SJCRH30 (cell line): ENCODE results near the gene PACSIN3. TPM values are rescaled to one million over a fixed set of nuclear protein-coding genes. Genes with fewer than 3 reads are reported as not detected.
A peak's percentile ranks its signal among the peaks of the same experiment; 100 is the strongest.

Experiments used
- DNase-seq, 2 experiments: peaks; one replicate each; pipeline ENCODE4 v3.0.0-alpha.2; 2015 to 2020
- H3K27ac ChIP-seq: fragments of 250-450 bp; sonication (Bioruptor Pico); 2 replicates; pipeline ENCODE4 v1.5.1; 2020; ENCODE audit warnings: mild to moderate bottlenecking, moderate library complexity
- H3K27me3 ChIP-seq: fragments of 250-450 bp; sonication (Bioruptor Pico); 2 replicates; pipeline ENCODE4 v1.5.1; 2020; ENCODE audit warnings: mild to moderate bottlenecking, moderate library complexity
- H3K36me3 ChIP-seq: fragments of 250-450 bp; sonication (Bioruptor Pico); 2 replicates; pipeline ENCODE4 v1.5.1; 2020; ENCODE audit warnings: mild to moderate bottlenecking, moderate library complexity
- H3K4me1 ChIP-seq: fragments of 250-450 bp; sonication (Bioruptor Pico); 2 replicates; pipeline ENCODE4 v1.5.1; 2020; ENCODE audit warnings: mild to moderate bottlenecking, moderate library complexity
- H3K4me3 ChIP-seq: fragments of 250-450 bp; sonication (Bioruptor Pico); 2 replicates; pipeline ENCODE4 v1.5.1; 2020; ENCODE audit warnings: mild to moderate bottlenecking, moderate library complexity
- H3K9me3 ChIP-seq: fragments of 250-450 bp; sonication (Bioruptor Pico); replicated peaks from 2 replicates; pipeline ENCODE4 v1.5.1; 2020; ENCODE audit warnings: mild to moderate bottlenecking, moderate library complexity
- total RNA-seq: library from RNA; depleted of rRNA; stranded (reverse); fragments of >200 nt; shearing (Covaris generic); gene quantifications from 2 replicates; pipeline ENCODE4 v1.2.3, GENCODE V29; 2014; rRNA removed

PACSIN3 gene
- total RNA-seq, result 26.7 and 29.0 TPM in 2 replicates

DNA sequence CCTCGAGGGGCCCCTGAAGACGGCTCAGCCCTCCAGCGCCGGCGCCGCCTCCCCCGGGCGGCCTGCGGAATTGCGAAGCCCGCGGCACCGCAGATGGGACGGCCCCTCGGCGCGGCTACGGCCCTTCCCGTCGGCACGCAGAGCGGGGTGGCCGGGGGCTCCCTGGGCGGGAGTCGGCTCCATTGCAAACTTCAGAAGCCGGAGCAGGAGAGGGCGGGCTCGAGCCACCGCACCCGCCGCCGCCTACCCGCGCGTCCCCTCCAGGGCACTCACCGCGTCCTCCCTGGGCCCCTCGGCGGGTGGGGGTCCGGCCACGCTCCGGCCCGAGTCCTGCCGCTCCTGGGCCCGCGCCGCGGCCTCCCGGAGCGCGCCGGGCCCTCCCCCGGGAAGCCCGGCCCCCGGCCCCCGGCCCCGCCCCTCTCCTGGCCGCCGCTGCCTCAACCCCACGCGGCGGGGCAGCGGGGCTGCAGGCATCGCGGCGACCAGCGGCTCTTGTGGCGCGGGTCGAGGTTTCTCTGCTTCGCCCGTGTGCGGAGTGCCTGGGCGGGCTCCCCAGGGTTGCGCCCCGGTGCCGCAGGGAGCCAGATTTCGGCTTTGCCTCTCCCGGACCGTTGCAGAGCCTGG, at the start of gene PACSIN3:
Gene PACSIN3, minus strand, starts transcription at position 359 of the 624 bp plus-strand sequence. CDS start 3,707 bp downstream, outside the sequence.
- Histone ChIP-seq H3K4me1 (peaks cover 6% of the 10 kb centered on the region; the same call in 1 of the 2 replicates), H3K9me3 (no peaks in the 10 kb centered on the region), H3K36me3 (no peaks in the 10 kb centered on the region), H3K27me3 (no peaks in the 10 kb centered on the region), H3K4me3 (peak within 1 kb of the TSS; percentile 78), H3K27ac (peak within 1 kb of the TSS; percentile 63)
- peak; percentile 66 to 71 for DNase-seq

DNA sequence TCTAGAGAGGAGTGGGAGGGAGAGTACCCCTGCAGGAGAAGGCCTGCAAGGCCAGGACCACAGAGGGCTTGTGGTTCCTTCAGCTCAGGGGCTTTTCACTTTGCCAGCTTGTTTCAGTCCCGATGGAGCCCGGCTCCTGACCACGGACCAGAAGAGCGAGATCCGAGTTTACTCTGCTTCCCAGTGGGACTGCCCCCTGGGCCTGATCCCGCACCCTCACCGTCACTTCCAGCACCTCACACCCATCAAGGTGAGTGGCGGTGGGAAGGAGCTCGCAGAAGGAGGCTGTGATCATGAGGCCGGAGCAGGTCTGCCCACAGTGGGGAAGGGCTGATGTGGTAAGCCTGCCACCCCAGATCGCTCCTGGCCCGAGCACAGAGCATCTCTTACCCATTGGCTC, 48.9 kb upstream of the PACSIN3 start:
- no peak overlapping the region for H3K27ac ChIP-seq
- H3K36me3 ChIP-seq, result peaks cover 9% of the 10 kb centered on the region

DNA sequence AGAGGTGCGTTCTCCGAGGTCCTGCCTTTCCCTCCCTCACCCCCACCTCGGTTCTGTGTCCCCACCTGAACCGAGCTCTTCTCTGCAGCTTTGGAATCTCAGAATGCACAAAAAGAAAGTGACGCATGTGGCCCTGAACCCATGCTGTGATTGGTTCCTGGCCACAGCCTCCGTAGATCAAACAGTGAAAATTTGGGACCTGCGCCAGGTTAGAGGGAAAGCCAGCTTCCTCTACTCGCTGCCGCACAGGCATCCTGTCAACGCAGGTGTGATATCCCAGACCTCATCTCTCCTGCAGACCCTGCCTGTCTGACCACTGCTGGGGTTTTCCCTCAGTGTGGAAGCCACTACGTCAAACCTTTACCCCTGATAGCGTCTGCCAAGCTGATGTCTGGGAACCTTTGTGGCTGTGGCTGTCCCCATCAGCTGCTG, 48.5 kb upstream of the PACSIN3 start:
- no peaks in the 10 kb centered on the region for H3K9me3 ChIP-seq
- H3K27me3 ChIP-seq, result no peaks in the 10 kb centered on the region; the same call in 1 of the 2 replicates
- no peak overlapping the region for H3K4me3 ChIP-seq
- H3K36me3 ChIP-seq, result peaks cover 5% of the 10 kb centered on the region; the same call in 1 of the 2 replicates
- H3K4me1 ChIP-seq, result no peaks in the 10 kb centered on the region
- H3K27ac ChIP-seq, result no peak overlapping the region
- no peak for DNase-seq

More for the DNA sequence above, 48.9 kb upstream of the PACSIN3 start:
- Histone ChIP-seq H3K4me1 (no peaks in the 10 kb centered on the region), H3K4me3 (no peak overlapping the region), H3K27me3 (no peaks in the 10 kb centered on the region; the same call in 1 of the 2 replicates), H3K9me3 (no peaks in the 10 kb centered on the region)
- no peak for DNase-seq

DNA sequence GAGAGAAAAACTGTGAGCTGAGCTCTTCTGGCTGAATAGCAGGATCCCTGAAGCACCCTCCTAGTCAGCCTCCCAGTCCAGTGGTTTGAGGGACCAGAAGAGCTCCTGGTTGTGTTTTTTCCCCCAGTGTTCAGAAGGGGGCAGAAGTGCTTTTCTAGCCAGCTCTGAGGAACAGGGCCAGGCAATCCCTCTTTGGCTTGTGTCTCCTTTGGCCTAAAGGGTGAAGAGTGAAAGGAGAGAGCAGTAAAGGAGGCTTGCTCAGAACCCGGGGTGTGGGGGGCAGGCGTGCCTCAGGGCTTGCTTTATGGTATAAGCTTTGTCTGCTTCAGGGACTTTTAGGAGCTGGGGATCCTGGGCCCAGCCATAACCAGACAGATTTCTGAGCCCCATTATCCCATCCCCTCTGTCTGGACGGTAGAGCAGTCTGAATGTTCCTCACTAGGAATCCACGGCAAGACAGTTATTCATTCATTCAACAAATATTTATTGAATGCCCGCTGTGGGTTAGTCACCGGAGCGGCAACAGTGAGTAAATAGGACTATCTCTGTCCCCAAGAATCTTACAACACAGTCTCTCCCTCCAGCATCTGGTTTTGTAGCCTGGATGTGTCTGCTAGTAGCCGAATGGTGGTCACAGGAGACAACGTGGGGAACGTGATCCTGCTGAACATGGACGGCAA, 47.9 kb upstream of the PACSIN3 start:
- no peaks in the 10 kb centered on the region; the same call in 1 of the 2 replicates for H3K27me3 ChIP-seq
- H3K9me3 ChIP-seq, result no peaks in the 10 kb centered on the region
- H3K4me1 ChIP-seq, result no peaks in the 10 kb centered on the region
- DNase-seq, result peak; percentile 23 to 57
- no peak overlapping the region for H3K27ac ChIP-seq
- no peaks in the 10 kb centered on the region for H3K36me3 ChIP-seq
- no peak overlapping the region for H3K4me3 ChIP-seq

DNA sequence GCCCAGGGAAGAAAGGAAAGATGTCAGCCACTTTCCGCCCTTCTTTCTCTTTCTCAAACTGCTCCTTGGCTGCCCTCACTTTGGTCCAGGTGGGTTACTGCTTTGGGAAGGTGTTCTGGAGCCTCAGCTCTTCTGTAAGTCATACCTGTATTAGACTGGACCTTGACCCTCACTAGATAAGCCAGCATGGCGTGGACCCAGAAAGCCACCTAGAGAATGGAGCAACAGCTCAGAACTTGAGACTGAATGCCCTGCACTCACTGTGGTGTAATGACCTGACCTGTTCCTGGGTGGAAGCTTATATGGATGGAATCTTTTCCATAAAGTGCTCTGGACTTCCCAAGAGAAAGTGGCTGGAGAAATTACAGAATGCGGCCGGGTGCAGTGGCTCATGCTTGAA, 46.8 kb upstream of the PACSIN3 start:
- H3K9me3 ChIP-seq, result no peaks in the 10 kb centered on the region
- H3K27me3 ChIP-seq, result no peaks in the 10 kb centered on the region; the same call in 1 of the 2 replicates
- no peak overlapping the region for H3K27ac ChIP-seq
- H3K4me1 ChIP-seq, result no peaks in the 10 kb centered on the region
- DNase-seq, result no peak
- H3K4me3 ChIP-seq, result no peak overlapping the region
- no peaks in the 10 kb centered on the region for H3K36me3 ChIP-seq

DNA sequence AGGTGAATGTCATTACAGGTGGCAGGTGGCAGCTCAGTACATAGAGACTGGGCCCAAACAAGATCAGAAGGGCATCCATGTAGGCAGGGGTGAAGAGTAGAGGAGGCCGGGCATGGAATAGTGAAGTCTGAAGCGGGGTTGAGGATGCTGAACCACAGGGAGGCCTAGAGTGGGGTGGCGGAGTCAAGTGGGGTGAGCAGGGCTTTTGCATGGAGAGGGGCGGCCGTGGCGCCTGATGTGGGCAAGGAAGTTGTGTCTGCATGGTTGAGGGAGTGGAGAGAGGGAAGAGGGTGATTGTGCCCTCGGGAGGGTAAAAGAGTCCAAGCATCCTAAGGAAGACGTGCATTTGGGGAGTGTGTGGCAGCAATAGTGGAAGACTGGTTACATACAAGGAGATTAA, 42.9 kb upstream of the PACSIN3 start:
- no peak overlapping the region for H3K27ac ChIP-seq
- H3K4me3 ChIP-seq, result no peak overlapping the region
- H3K27me3 ChIP-seq, result no peaks in the 10 kb centered on the region
- H3K36me3 ChIP-seq, result no peaks in the 10 kb centered on the region
- H3K4me1 ChIP-seq, result no peaks in the 10 kb centered on the region
- DNase-seq, result no peak
- no peaks in the 10 kb centered on the region for H3K9me3 ChIP-seq

DNA sequence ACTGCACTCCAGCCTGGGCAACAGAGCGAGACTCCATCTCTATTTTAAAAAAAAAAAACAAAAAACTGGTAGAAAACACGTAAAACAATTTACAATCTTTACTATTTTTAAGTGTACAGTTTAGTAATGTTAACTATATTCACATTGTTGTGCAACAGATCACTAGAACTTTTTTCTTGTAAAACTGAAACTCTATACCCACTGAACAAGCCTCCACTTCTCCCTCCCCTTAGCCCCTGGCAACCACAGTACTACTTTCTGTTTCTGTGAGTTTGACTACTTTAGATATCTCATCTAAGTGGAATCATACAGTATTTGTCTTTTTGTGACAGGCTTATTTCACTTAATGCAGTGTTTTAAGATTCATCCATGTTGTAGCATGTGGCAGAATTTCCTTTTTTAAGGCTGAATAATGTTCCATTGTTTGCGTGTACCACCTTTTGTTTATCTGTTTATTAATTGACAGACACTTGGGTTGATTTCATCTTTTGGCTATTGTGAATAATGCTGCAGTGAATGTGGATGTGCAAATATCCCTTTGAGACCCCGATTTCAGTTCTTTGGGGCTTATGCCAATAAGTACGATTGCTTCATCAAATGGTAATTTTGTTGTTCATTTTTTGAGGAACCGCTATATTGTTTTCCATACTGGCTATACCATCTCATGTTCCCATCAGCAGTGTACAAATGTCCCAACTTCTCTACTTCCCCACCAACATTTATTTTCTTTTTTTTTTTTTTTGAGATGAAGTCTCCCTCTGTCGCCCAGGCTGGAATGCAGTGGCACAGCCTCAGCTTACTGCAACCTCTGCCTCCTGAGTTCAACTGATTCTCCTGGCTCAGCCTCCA, 39.5 kb upstream of the PACSIN3 start:
- Histone ChIP-seq H3K27ac (no peak overlapping the region), H3K4me3 (no peak overlapping the region), H3K9me3 (no peaks in the 10 kb centered on the region), H3K27me3 (no peaks in the 10 kb centered on the region), H3K4me1 (no peaks in the 10 kb centered on the region), H3K36me3 (no peaks in the 10 kb centered on the region; the same call in 1 of the 2 replicates)
- DNase-seq, result no peak

DNA sequence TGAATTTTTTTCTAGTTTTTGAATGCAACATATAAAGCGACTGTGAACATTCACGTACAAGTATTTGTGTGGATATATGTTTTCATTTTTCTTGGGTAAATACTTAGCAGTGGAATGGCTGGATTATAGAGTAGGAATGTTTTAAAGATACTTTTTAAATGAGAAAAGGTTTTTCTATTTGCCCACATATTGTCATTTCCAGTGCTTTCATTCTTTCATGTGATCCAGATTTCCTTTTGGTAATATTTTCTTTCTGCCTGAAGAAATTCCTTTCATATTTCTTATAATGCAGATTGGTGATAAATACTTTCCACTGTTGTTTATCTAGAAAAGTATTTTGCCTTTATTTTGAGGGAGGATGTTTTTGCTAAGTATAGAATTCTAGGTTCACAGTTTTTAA, 36.5 kb upstream of the PACSIN3 start:
- H3K4me3 ChIP-seq, result no peak overlapping the region
- no peaks in the 10 kb centered on the region for H3K4me1 ChIP-seq
- no peaks in the 10 kb centered on the region for H3K9me3 ChIP-seq
- H3K27me3 ChIP-seq, result no peaks in the 10 kb centered on the region
- DNase-seq, result no peak
- H3K27ac ChIP-seq, result no peak overlapping the region
- no peaks in the 10 kb centered on the region; the same call in 1 of the 2 replicates for H3K36me3 ChIP-seq

DNA sequence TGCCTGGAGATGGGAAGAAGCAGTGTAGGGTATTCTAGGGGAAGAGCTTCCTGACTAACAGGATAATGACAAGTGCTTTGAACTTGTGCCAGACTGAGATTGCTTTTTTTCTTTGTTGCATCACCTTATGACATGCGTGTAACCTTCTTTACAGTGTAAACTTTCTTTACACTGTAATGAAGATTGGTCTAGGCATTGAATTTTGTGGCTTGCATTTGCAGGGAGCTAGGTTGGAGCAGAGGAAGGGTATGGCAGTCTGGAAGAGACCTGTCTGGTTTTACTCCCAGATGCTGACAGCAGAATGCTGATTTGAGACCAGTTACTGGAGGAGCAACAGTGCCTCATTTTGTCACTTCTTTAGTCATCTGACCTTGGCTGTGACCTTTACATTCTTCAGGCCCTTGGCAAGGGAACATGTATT, 34.2 kb upstream of the PACSIN3 start:
- Histone ChIP-seq H3K27ac (no peak overlapping the region), H3K27me3 (no peaks in the 10 kb centered on the region), H3K9me3 (no peaks in the 10 kb centered on the region), H3K4me1 (peaks cover 7% of the 10 kb centered on the region), H3K4me3 (no peak overlapping the region), H3K36me3 (no peaks in the 10 kb centered on the region; the same call in 1 of the 2 replicates)
- no peak for DNase-seq

DNA sequence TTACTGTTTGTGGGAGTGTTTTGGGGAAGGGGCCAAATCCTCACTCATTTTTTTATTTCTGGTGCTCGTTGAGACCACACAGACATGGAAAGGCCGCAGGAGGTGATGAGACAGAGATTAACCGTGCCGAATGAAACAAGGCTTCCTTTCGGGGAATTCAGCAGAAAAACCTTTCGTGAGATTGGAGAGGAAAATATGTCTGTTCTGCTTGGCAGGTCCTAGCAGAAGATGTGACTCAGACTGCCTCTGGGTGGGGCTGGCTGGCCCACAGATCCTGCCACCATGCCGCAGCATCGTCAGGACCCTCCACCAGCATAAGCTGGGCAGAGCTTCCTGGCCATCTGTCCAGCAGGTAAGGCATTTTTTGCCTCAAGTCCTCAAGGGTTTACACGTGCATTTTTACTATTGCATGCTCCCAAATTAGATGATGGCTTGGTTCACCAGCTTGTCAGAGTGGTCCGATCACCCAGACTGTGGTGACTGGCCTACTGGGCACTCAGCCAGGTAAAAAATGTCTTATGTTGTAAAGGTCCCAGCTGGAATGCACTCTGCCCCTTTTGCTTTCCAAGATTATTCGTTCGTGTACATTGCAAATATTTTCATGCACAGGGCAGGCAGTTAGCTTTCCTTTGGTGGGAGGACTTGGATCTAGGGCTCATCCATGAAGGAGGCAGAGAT, 30.0 kb upstream of the PACSIN3 start:
- H3K9me3 ChIP-seq, result no peaks in the 10 kb centered on the region
- DNase-seq, result peak; percentile 54 to 61

DNA sequence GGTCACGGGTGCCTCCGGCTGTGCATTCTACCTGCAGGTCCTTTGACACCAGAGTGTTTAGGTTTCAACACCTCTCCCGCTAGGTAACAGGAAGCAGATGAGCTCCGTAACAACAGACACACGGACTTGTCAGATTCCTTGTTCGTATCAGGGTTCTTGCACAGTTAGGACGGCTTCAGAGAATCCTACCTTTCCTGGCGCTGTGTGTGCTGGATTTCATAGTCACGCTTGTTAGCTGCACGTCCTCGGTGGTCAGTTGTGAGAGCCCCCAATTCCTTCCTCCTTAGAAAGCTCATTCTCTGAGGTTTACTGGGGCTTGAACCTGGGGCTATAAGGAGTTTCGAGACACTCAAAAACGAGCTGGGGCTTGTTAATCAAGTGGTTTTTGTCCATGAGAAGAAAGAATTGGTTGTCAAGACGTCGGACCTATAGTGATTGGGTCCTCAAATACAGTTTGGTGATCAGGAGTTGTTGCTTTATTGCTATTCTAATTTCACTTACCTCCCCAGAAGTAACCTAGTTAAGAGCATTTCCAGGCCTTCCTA, 29.2 kb upstream of the PACSIN3 start:
- Histone ChIP-seq H3K27me3 (no peaks in the 10 kb centered on the region), H3K4me3 (peak overlapping the region; percentile 70), H3K36me3 (no peaks in the 10 kb centered on the region), H3K9me3 (no peaks in the 10 kb centered on the region), H3K4me1 (peaks cover 9% of the 10 kb centered on the region), H3K27ac (peak overlapping the region; percentile 81)
- peak in 1 of 2 experiments; percentile 49 for DNase-seq

More for the DNA sequence above, 30.0 kb upstream of the PACSIN3 start:
- H3K27ac ChIP-seq, result peak overlapping the region; percentile 81
- H3K36me3 ChIP-seq, result no peaks in the 10 kb centered on the region
- H3K4me1 ChIP-seq, result peaks cover 9% of the 10 kb centered on the region
- peak overlapping the region; percentile 70 for H3K4me3 ChIP-seq
- no peaks in the 10 kb centered on the region for H3K27me3 ChIP-seq

DNA sequence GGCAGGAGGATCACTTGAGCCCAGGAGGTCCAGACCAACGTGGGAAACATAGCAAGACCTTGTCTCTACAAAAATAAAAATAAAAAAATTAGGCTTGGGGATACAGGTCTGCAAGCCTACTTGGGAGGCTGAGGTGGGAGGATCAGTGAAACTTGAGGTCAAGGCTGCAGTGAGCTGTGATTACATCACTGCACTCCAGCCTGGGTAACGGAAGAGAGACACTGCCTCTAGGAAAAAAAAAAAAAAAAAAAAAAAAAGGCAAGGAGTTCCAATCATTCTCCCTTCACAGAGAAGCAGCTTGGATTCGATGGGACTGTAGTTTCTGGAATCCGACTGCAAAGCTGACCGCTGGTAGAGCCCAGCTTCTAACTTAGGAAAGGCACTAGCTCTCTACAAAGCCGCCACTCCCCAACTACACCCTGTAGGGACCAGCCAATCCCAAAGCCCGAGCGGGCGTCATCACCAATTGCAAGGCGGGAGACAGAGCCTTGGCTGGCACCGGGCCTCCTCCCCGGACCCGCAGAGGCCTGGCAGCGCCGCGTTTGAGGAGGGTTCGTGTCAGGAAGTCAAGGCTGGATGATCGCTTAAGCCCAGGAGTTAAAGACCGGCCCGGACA, 27.8 kb upstream of the PACSIN3 start:
- Histone ChIP-seq H3K27me3 (no peaks in the 10 kb centered on the region), H3K27ac (peak overlapping the region; percentile 81; the same call in 1 of the 2 replicates), H3K4me3 (peak overlapping the region; percentile 70), H3K9me3 (no peaks in the 10 kb centered on the region), H3K36me3 (no peaks in the 10 kb centered on the region), H3K4me1 (peaks cover 9% of the 10 kb centered on the region)
- peak; percentile 50 to 63 for DNase-seq

DNA sequence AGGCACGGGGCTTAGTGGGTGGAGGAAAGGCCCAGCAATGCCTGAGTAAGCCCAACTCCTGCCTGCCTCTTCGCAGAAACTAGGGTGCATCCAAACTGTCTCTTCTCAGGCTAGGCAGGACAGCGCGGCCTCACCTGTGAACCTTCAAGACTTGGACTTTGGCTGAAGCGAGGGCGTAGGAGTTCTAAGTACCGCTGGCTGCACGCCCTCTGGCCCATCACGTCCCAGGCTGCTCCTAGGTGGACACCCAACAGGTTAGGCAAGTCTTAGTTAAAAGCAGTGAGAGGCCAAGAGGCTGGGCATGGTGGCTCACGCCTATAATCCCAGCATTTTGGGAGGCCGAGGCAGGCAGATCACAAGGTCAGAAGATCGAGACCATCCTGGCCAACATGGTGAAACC, 26.7 kb upstream of the PACSIN3 start:
- Histone ChIP-seq H3K36me3 (no peaks in the 10 kb centered on the region), H3K27me3 (no peaks in the 10 kb centered on the region), H3K4me3 (no peak overlapping the region), H3K27ac (no peak overlapping the region), H3K4me1 (peaks cover 9% of the 10 kb centered on the region), H3K9me3 (no peaks in the 10 kb centered on the region)
- no peak for DNase-seq
